IMR-90 (cell line): ENCODE results near the gene COQ6. TPM values are rescaled to one million over a fixed set of nuclear protein-coding genes. Genes with fewer than 3 reads are reported as not detected.

Source experiments
- ATAC-seq: fragments of 200-7000 bp; cut with Tn5 transposase; 2 replicates; pipeline ENCODE4 v1.9.1; 2020; ENCODE audit warnings: low read depth, mild to moderate bottlenecking, moderate library complexity
- BruUV-seq: library from RNA; stranded (reverse); fragments of 400-500 nt; replicated peaks from 2 replicates; lab custom pipeline; 2021; lab: Mats Ljungman, UMichigan
- CTCF ChIA-PET: fragments of 300-600 bp; formaldehyde crosslinking; extraction: SDS; loops from one replicate; lab custom pipeline; 2021; ENCODE audit warnings: antibody characterized with exemption; lab: Yijun Ruan, JAX
- POLR2A ChIA-PET: fragments of 300-600 bp; sonication (Branson Sonifier 250); formaldehyde crosslinking; loops from one replicate; lab custom pipeline; 2022; ENCODE audit warnings: antibody characterized with exemption; ENCODE audit not compliant: unreplicated experiment; lab: Charles Lee
- DNase-seq: peaks from one replicate; pipeline ENCODE4 v3.0.0; 2013
- H2AFZ ChIP-seq: replicated peaks from 2 replicates; pipeline ENCODE3; 2013; ENCODE audit warnings: low read length, mild to moderate bottlenecking; ENCODE audit not compliant: poor library complexity
- H2AK5ac ChIP-seq: 2 replicates; pipeline ENCODE4 v1.6.1; 2013; ENCODE audit warnings: low read depth, low read length, inconsistent platforms
- H2AK9ac ChIP-seq: replicated peaks from 2 replicates; pipeline ENCODE3; 2013; ENCODE audit warnings: mild to moderate bottlenecking, low read depth, low read length, moderate library complexity; ENCODE audit not compliant: poor library complexity
- H2BK120ac ChIP-seq: 2 replicates; pipeline ENCODE4 v1.6.1; 2013; ENCODE audit warnings: low read depth, low read length, inconsistent platforms
- H2BK15ac ChIP-seq: 3 replicates; pipeline ENCODE4 v1.6.1; 2013; ENCODE audit warnings: low read depth, low read length, inconsistent platforms
- H2BK20ac ChIP-seq: 2 replicates; pipeline ENCODE4 v1.6.1; 2013; ENCODE audit warnings: low read depth, mild to moderate bottlenecking, inconsistent platforms, low read length, moderate library complexity
- H2BK5ac ChIP-seq: 2 replicates; pipeline ENCODE4 v1.6.1; 2013; ENCODE audit warnings: mild to moderate bottlenecking, low read depth, low read length, inconsistent platforms; ENCODE audit not compliant: poor library complexity, severe bottlenecking
- H3K14ac ChIP-seq: replicated peaks from 2 replicates; pipeline ENCODE4 v1.6.1; 2013; ENCODE audit warnings: low read depth, low read length, inconsistent platforms
- H3K18ac ChIP-seq: 2 replicates; pipeline ENCODE4 v1.6.1; 2013; ENCODE audit warnings: low read depth, low read length, control low read depth
- H3K23ac ChIP-seq: 2 replicates; pipeline ENCODE4 v1.6.1; 2013; ENCODE audit warnings: low read depth, low read length, inconsistent platforms
- H3K27ac ChIP-seq: 2 replicates; pipeline ENCODE4 v1.5.1; 2013; ENCODE audit warnings: mild to moderate bottlenecking, control low read depth, low read length; ENCODE audit not compliant: insufficient read depth
- H3K27me3 ChIP-seq: 2 replicates; pipeline ENCODE4 v1.6.1; 2013; ENCODE audit warnings: low read length; ENCODE audit not compliant: control insufficient read depth, insufficient read depth
- H3K36me3 ChIP-seq: 2 replicates; pipeline ENCODE4 v1.6.1; 2013; ENCODE audit warnings: low read length, mixed read lengths; ENCODE audit not compliant: control insufficient read depth, insufficient read depth
- H3K4ac ChIP-seq: 2 replicates; pipeline ENCODE4 v1.6.1; 2013; ENCODE audit warnings: low read depth, low read length, inconsistent platforms
- H3K4me1 ChIP-seq: 2 replicates; pipeline ENCODE4 v1.6.1; 2013; ENCODE audit warnings: low read length, mixed read lengths; ENCODE audit not compliant: control insufficient read depth, insufficient read depth
- H3K4me2 ChIP-seq: 2 replicates; pipeline ENCODE4 v1.6.1; 2013; ENCODE audit warnings: low read depth, mild to moderate bottlenecking, control low read depth, low read length, moderate library complexity
- H3K4me3 ChIP-seq: 2 replicates; pipeline ENCODE4 v1.5.1; 2013; ENCODE audit warnings: low read depth, mild to moderate bottlenecking, control low read depth, low read length, moderate library complexity; ENCODE audit not compliant: insufficient read depth
- H3K56ac ChIP-seq: 2 replicates; pipeline ENCODE4 v1.6.1; 2013; ENCODE audit warnings: low read length, inconsistent platforms; ENCODE audit not compliant: insufficient read depth; ENCODE audit errors: extremely low read depth
- H3K79me1 ChIP-seq, 2 experiments: 2 replicates each; pipeline ENCODE4 v1.6.1; 2013; ENCODE audit warnings: low read length in 2 of 2, inconsistent platforms in 1 of 2, low read depth in 1 of 2
- H3K9ac ChIP-seq: 2 replicates; pipeline ENCODE4 v1.6.1; 2013; ENCODE audit warnings: low read depth, low read length, control low read depth
- H3K9me1 ChIP-seq: 2 replicates; pipeline ENCODE4 v1.6.1; 2013; ENCODE audit warnings: low read length, inconsistent platforms; ENCODE audit not compliant: insufficient read depth
- H3K9me3 ChIP-seq: 2 replicates; pipeline ENCODE4 v1.6.1; 2013; ENCODE audit warnings: low read length; ENCODE audit not compliant: control insufficient read depth, insufficient read depth
- H4K20me1 ChIP-seq: 2 replicates; pipeline ENCODE4 v1.6.1; 2013; ENCODE audit warnings: low read length, inconsistent platforms; ENCODE audit not compliant: insufficient read depth
- H4K5ac ChIP-seq: 2 replicates; pipeline ENCODE4 v1.6.1; 2013; ENCODE audit warnings: mild to moderate bottlenecking, low read depth, low read length, control low read depth
- H4K8ac ChIP-seq, 2 experiments: 2 replicates each; pipeline ENCODE4 v1.6.1; 2013; ENCODE audit warnings: low read depth in 2 of 2, low read length in 2 of 2, control low read depth in 1 of 2, inconsistent platforms in 1 of 2
- H4K91ac ChIP-seq: 2 replicates; pipeline ENCODE4 v1.6.1; 2013; ENCODE audit warnings: low read depth, low read length, inconsistent platforms; ENCODE audit not compliant: insufficient read depth
- CTCF ChIP-seq: conservative IDR thresholded peaks from 2 replicates; pipeline ENCODE4 v1.5.1; 2012; ENCODE audit warnings: mild to moderate bottlenecking, low read depth, low read length, improper control_type of control experiment
- FOS ChIP-seq: fragments of 150-350 bp; IDR thresholded peaks from 2 replicates; pipeline ENCODE4 v1.6.1; 2016; ENCODE audit warnings: low read depth, low read length
- RAD21 ChIP-seq: IDR thresholded peaks from 2 replicates; pipeline ENCODE4 v1.6.1; 2012; ENCODE audit warnings: low read length, improper control_type of control experiment
- SMC3 ChIP-seq: fragments of 150-350 bp; IDR thresholded peaks from 2 replicates; pipeline ENCODE4 v1.6.1; 2016; ENCODE audit warnings: low read depth, mild to moderate bottlenecking, antibody characterized with exemption, low read length, moderate library complexity
- WGBS, 2 experiments: methylation state at CpG; one replicate each; pipeline versions ENCODE4 v1.1.5 to v1.1.7; 2013; ENCODE audit warnings: missing lambda C conversion rate in 2 of 2; ENCODE audit not compliant: insufficient read length in 1 of 2; ENCODE audit errors: extremely low coverage in 2 of 2; 5-methylcytosine and 5-hydroxymethylcytosine counted together
- dilution Hi-C: fragments of 300-500 bp; cut with HindIII; formaldehyde crosslinking; loops from one replicate; pipeline ENCODE4 v1.14.3; 2018; ENCODE audit warnings: low sequenced_read_pairs; ENCODE audit not compliant: unreplicated experiment
- in situ Hi-C: fragments of 300-500 bp; cut with MboI; formaldehyde crosslinking; loops from 3 replicates; pipeline ENCODE4 v1.14.3; 2019; ENCODE audit warnings: low sequenced_read_pairs, inconsistent platforms, mixed read lengths
- intact Hi-C: fragments of 100-400 bp; cut with micrococcal nuclease; formaldehyde crosslinking; loops from 2 replicates; pipeline ENCODE4 v1.10.0; 2022
- polyA plus RNA-seq, 3 experiments: library from polyadenylated mRNA; depleted of rRNA; stranded (reverse); fragments of >200 nt; gene quantifications; 2 replicates each; pipeline ENCODE4 v1.2.3, GENCODE V29; 2012; ENCODE audit warnings: low replicate concordance in 1 of 3
- total RNA-seq: library from RNA; depleted of rRNA; stranded (reverse); fragments of >200 nt; gene quantifications from 2 replicates; pipeline ENCODE4 v1.2.3, GENCODE V29; 2012

The COQ6 gene
- total and polyA plus RNA-seq, 2 of the 4 experiments (the other 2 are of a cell fraction), result 21.0 to 28.6 TPM

- ATAC-seq, result no peak
- no peak overlapping the region for H3K23ac ChIP-seq
- H3K9me3 ChIP-seq, result no peaks in the 10 kb centered on the region
- CTCF ChIA-PET, result no interaction called here
- H2BK120ac ChIP-seq, result no peak overlapping the region
- no peak overlapping the region for H2AK5ac ChIP-seq
- H2BK15ac ChIP-seq, result no peak overlapping the region
- TF ChIP-seq FOS (no peak), SMC3 (0 out of 2 replicates have a peak, but pooled peaks have one; percentile 1), CTCF (peak; percentile 31; the same call in 1 of the 2 replicates), RAD21 (0 out of 2 replicates have a peak, but pooled peaks have one; percentile 11)
- no peak overlapping the region for H3K18ac ChIP-seq
- no peak overlapping the region for H2AFZ ChIP-seq
- H3K9me1 ChIP-seq, result no peaks in the 10 kb centered on the region
- H3K4me3 ChIP-seq, result no peak overlapping the region
- no peaks in the 10 kb centered on the region for H3K4me1 ChIP-seq
- dilution Hi-C loops (no loop called here), in situ Hi-C loops (no loop called here), intact Hi-C loops (no loop called here)
- H3K4ac ChIP-seq, result no peak overlapping the region
- no peak overlapping the region for H3K4me2 ChIP-seq
- WGBS, 2 experiments, result no CpG with 5 or more reads among the region's 2 CpGs
- DNase-seq, result no peak
- H4K91ac ChIP-seq, result no peak overlapping the region
- peaks cover 36% of the 10 kb centered on the region for H3K36me3 ChIP-seq
- H2BK20ac ChIP-seq, result no peak overlapping the region
- no peak overlapping the region for H3K9ac ChIP-seq
- no peak overlapping the region for H4K8ac ChIP-seq
- BruUV-seq, result no TSS peak
- no peak overlapping the region for H2BK5ac ChIP-seq
- H3K79me1 ChIP-seq, result peaks cover 0 to 7% of the 10 kb centered on the region in 2 experiments; a peak in 2 of 4 replicates
- no peaks in the 10 kb centered on the region for H3K27me3 ChIP-seq
- POLR2A ChIA-PET, result interaction anchor here (0.6 kb wide), 1 partner anchor 8 kb away, joined by 3 read pairs; no protein-coding TSS in a partner anchor
- H2AK9ac ChIP-seq, result no peak overlapping the region
- no peak overlapping the region for H3K27ac ChIP-seq
- no peaks in the 10 kb centered on the region for H4K20me1 ChIP-seq
- no peak overlapping the region for H3K56ac ChIP-seq
- no peak overlapping the region for H4K5ac ChIP-seq
- H3K14ac ChIP-seq, result no peak overlapping the region
Measured at GRCh38 chr14:73935666-73936065, 14.4 kb upstream of the COQ6 start.
